GM13976 (cell line): ENCODE measurements around the gene FHOD3.

ENCODE experiments used
- DNase-seq: peaks from one replicate; pipeline ENCODE4 v3.0.0; 2012; ENCODE audit warnings: low spot score
- CTCF ChIP-seq: IDR thresholded peaks from 2 replicates; pipeline ENCODE4 v1.5.1; 2012; ENCODE audit warnings: borderline replicate concordance, mild to moderate bottlenecking; ENCODE audit not compliant: insufficient read depth; ENCODE audit errors: extremely low read depth, missing control alignments, control extremely low read depth
- in situ Hi-C: fragments of 300-500 bp; cut with MboI; formaldehyde crosslinking; loops from one replicate; pipeline ENCODE4 v1.12.0; 2022; ENCODE audit warnings: low sequenced_read_pairs, mixed read lengths, inconsistent platforms; ENCODE audit not compliant: unreplicated experiment

The FHOD3 gene

GRCh38 chr18:36264283-36264682 is 33.2 kb upstream of the FHOD3 start:
- TF ChIP-seq CTCF = no peak
- in situ Hi-C loops = no loop called here
- DNase-seq = no peak

GRCh38 chr18:36265015-36265414 is 32.5 kb upstream of the FHOD3 start:
- no peak for TF ChIP-seq CTCF
- in situ Hi-C loops = no loop called here
- DNase-seq = no peak

GRCh38 chr18:36269157-36269556 is 28.4 kb upstream of the FHOD3 start:
- in situ Hi-C loops = no loop called here
- no peak for DNase-seq
- TF ChIP-seq CTCF = no peak

GRCh38 chr18:36271153-36271552 is 26.4 kb upstream of the FHOD3 start:
- no peak for DNase-seq
- TF ChIP-seq CTCF = no peak
- in situ Hi-C loops = no loop called here

- in situ Hi-C loops = no loop called here
- no peak for TF ChIP-seq CTCF
- DNase-seq = no peak
These were observed 24.2 kb upstream of the FHOD3 start for GRCh38 chr18:36273347-36273746.

GRCh38 chr18:36274083-36274715 is 23.3 kb upstream of the FHOD3 start:
- TF ChIP-seq CTCF = no peak
- in situ Hi-C loops = no loop called here
- no peak for DNase-seq
